ENCODE results near the gene FAAH2. TPM values are rescaled to one million over a fixed set of nuclear protein-coding genes. Genes with fewer than 3 reads are reported as not detected.
"Not testable (repeated sequence)": the region's sequence is repeated elsewhere in the genome, so short reads cannot be mapped to it uniquely, and the experiment has no call there.

FAAH2 gene, protein sequence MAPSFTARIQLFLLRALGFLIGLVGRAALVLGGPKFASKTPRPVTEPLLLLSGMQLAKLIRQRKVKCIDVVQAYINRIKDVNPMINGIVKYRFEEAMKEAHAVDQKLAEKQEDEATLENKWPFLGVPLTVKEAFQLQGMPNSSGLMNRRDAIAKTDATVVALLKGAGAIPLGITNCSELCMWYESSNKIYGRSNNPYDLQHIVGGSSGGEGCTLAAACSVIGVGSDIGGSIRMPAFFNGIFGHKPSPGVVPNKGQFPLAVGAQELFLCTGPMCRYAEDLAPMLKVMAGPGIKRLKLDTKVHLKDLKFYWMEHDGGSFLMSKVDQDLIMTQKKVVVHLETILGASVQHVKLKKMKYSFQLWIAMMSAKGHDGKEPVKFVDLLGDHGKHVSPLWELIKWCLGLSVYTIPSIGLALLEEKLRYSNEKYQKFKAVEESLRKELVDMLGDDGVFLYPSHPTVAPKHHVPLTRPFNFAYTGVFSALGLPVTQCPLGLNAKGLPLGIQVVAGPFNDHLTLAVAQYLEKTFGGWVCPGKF
- 0.81 TPM for total RNA-seq

DNA sequence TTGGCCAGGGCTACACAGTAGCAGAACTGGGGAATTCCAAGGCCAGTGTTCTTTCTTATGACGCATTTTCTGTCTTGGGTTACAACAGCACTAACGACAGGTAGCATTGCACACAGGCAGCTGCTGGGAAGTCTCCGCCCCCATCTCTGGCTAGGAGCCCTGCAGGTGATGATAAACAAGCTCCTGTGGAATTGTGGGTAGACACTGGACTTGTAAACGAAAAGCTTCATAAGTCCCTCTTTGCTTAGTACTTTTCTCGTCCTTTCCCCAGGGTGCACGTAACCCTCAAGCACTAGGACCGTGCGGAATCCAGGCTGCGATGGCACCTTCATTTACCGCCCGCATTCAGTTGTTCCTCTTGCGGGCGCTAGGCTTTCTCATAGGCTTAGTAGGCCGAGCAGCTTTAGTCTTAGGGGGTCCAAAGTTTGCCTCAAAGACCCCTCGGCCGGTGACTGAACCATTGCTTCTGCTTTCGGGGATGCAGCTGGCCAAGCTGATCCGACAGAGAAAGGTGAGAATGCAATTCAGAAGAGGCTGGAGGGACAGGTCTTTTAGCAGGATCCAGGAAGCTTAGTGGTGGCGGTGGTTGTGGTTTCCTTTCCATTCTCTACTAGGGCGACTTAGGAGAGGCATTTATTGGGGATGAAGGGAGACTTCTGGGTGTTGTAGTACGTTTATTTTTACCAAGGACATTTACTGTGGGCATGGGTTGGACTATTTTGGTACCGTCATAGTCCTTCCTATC is at the start of gene FAAH2:
Gene FAAH2 (plus strand): TSS at position 200 of the 745 bp plus-strand sequence. CDS start 120 bp downstream, at position 320.
- peak; percentile 42 to 69 (median 44) for DNase-seq (ENCODE audit: low read depth in 2 of 3, low spot score in 2 of 3)

DNA sequence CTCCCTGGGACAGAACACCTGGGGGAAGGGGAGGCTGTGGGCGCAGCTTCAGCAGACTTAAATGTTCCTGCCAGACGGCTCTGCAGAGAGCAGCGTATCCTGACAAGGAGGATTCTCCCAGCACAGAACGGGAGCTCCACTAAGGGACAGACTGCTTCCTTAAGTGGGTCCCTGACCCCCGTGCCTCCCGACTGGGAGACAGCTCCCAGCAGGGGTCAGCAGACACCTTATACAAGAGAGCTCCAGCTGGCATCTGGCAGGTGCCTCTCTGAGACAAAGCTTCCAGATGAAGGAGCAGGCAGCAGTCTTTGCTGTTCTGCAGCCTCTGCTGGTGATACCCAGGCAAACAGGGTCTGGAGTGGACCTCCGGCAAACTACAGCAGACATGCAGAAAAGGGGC is 44.5 kb upstream of the FAAH2 start:
- DNase-seq (ENCODE audit: low read depth in 2 of 3, low spot score in 2 of 3): no peak

DNA sequence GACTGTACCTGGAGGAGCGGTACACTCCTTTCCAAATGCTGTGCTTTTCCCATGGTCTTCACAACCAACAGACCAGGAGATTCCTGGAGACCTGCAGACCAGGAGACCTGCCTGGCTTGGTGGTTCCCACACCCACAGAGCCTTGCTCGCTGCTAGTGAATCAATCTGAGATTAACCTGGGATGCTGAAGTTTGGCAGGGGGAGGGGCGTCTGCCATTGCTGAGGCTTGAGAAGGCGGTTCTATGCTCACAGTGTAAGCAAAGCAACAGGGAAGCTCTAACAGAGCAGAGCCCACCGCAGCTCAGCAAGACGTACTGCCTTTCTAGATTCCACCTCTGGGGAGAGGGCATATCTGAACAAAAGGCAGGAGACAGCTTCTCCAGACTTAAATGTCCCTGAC is 34.5 kb upstream of the FAAH2 start:
- no peak for DNase-seq (ENCODE audit: low read depth in 2 of 3, low spot score in 2 of 3)

DNA sequence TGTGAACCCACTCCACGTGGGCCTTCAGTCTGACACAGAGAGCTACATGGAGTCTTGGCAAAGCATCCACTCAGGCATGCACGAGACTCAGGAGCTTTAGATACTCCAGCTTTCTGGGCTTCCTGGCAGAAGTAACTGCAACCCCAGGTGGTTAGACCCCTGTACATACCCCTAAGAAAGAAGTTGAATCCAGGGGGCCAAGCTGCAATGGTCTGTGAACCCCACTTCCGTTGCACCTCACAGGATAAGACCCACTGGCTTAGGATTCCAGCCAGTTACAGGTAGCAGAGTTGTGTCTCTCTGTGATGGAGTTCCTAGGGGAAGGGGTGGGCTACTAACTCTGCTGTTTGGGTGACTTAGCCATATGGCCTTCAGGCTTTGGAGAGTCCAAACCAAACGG is 21.4 kb upstream of the FAAH2 start:
- no peak for DNase-seq (ENCODE audit: low read depth in 2 of 3, low spot score in 2 of 3)

DNA sequence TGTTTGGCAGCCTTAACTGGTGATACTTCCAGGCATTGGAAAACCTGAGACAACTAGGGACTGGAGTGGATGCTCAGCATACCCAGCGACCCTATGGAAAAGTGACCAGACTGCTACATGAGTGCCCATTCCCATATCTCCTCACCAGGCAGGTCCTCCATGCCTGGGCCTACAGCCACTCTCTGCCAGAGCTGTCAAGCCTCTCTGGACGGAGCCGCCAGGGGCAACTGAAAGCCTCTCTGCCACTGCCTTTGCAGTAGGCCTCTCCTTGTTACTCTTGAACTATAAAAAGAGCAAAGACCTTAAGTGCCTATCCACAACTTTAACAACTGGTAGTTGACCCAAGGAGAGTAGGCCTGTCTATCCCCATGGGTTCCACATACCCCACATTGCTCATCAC is 20.2 kb upstream of the FAAH2 start:
- no peak for DNase-seq (ENCODE audit: low read depth in 2 of 3, low spot score in 2 of 3)

DNA sequence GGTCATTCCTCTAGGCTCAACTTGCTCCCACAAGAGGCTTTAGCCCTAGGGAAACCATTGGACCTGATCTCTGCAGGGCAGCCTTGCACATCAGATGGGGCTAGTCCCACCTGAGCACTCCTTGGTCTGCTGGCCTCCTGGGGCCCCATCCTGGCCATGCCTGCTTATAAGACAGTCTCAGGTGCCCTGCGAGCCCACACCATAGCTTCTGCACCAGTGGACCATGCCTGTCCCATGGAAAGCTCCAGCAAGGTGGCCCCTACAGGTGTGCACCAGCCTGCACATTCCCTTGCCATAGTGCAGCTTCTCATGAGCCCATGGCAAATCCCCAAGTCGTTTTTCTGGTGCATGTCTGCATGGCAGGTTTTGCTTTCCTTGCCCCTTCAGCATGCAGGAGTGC is 19.6 kb upstream of the FAAH2 start:
- no peak for DNase-seq (ENCODE audit: low read depth in 2 of 3, low spot score in 2 of 3)

DNA sequence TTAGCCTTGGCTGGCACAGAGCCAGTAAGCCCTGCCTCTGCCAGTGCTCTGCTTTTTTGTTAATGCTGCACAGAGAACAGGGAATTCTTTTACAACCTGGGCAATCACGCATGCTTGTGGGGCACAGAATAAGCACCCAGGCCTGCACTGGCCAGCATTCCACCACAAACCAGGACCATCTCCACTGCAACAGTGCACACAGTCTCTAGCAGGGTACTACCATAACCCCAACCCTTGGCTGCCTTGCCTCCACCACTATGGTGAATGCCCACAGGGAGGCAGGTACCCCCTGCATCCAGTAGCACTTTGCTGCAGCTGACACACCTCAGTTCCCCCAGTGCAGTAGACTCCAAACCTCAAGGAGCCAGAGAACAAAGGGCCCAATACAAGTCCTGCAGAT is 19.2 kb upstream of the FAAH2 start:
- DNase-seq (ENCODE audit: low read depth in 2 of 3, low spot score in 2 of 3): no peak

DNA sequence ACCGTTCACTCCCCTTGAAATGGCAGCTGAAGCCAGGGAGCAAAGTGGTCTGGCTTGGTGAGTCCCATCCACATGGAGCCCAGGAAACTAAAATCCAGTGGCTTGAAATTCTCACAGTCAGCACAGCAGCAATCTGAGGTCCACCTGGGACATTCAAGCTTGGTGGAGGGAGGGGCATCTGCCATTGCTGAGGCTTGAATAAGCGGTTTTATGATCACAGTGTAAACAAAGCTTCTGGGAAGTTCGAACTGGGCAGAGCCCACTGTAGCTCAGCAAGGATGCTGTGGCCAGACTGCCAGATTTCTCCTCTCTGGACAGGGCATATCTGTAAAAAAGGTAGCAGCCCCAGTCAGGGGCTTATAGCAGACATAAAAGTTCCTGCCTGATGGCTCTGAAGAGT is 15.5 kb upstream of the FAAH2 start:
- no peak for DNase-seq (ENCODE audit: low read depth in 2 of 3, low spot score in 2 of 3)

DNA sequence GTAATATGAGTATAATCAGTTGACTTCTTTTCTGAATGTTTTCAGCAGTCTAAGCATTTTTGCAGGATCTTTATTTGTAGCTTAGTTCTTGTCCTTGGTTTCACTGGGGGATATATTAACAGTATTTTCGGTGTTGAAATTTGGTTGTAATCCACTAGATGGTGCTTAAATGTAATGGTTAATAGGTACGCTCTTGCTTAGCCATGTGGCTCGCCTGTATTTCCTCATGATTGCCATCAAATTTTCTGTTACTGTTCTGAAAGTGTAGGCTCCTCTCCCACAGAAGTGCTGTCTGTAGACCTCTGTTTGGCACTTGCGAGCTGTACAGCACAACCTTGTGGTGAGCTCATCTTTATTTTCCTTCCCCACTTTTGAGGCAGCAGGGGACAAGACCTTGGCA is 3.9 kb upstream of the FAAH2 start:
- peak in 1 of 3 donors; percentile 15 for DNase-seq (ENCODE audit: low read depth in 2 of 3, low spot score in 2 of 3)

DNA sequence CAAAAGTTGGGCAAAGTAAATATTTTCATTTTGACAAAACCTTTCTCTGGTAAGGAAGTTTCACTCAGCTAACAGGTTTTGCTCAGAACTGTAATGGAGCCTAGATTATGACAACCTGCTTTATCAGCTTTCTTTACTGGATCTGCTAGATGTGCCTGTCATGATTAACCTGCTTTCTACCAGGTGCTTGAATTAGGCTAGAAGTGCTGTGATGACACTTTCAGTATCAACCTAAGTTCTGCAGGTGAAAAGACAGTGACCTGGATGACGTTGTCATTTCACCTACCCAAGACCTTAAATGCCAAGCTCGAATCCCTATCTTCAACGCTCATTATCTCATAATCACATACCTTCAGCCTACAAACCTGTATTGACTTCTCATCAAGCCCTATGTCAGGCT is 1.5 kb upstream of the FAAH2 start:
- no peak for DNase-seq (ENCODE audit: low read depth in 2 of 3, low spot score in 2 of 3)

DNA sequence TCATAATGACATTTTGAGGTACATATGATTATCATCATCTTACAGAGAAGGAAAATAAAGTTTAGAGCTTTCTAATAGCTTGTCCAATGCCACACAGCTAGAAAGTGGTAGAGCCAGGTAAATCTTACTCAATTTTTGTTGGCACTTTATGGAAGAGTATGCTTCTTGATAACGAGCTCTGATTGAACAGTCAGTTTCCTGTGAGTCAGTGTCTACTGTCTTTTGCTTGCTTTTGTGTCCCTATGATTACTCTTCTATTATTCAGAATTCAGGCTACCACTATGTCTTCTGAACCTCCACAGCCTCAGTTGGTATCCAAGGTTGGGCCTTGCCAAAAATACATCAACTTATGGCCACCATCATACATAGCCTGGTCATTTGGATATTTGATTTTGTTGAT is 2.6 kb downstream of the FAAH2 start:
- no peak for DNase-seq (ENCODE audit: low read depth in 2 of 3, low spot score in 2 of 3)

DNA sequence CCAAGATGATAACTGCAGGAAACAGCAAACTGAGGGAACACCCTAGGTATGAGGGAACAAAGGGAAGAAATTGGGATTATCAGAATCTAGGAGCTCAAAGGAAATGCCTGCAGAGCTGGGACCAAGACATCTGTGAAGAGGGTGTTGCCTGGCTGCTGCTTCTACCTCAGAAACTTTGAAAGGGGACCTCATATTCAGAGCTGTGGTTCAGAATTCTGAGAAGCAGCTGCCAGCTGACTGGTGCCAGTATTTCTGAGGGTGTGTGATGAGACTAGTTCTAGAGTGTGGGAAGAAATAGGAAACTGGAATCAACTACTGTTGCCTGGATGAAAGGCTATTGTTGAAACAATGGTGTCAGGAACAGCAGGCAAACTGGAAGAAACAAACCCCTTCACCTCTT is 8.5 kb downstream of the FAAH2 start:
- no peak for DNase-seq (ENCODE audit: low read depth in 2 of 3, low spot score in 2 of 3)

DNA sequence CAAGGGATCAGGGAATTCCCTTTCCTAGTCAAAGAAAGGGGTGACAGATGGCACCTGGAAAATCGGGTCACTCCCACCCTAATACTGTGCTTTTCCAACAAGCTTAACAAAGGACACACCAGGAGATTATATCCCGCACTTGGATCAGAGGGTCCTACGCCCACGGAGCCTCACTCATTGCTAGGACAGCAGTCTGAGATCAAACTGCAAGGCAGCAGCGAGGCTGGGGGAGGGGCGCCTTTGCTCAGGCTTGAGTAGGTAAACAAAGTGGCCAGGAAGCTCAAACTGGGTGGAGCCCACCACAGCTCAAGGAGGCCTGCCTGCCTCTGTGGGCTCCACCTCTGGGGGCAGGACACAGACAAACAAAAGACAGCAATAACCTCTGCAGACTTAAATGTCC is 9.2 kb downstream of the FAAH2 start:
- not testable (repeated sequence) for DNase-seq (ENCODE audit: low read depth in 2 of 3, low spot score in 2 of 3)

DNA sequence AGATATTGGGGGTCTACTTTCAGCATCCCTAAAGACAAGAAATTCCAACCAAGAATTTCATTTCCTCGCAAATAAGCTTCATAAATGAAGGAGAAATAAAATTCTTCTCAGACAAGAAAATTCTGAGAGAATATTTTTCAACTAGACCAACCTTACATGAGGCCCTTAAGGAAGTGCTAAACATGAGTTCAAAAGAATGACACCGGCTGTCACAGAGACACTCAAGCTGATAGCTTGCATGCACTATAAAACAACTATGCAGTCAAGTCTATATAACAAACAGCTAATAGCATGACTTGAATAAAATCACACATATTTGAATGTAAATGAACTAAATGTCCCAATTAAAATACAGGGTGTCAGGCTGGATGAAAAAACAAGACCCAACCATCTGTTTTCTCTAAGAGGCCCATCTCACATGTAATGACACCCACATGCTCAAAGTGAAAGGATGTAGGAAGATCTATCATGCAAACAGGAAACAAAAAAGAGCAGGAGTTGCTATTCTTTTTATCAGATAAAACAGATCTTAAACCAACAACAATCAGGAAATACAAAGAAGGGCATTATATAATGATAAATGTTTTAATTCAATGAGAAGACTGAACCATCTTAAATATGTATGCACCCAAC is 27.2 kb downstream of the FAAH2 start:
- DNase-seq (ENCODE audit: low read depth in 2 of 3, low spot score in 2 of 3): no peak

DNA sequence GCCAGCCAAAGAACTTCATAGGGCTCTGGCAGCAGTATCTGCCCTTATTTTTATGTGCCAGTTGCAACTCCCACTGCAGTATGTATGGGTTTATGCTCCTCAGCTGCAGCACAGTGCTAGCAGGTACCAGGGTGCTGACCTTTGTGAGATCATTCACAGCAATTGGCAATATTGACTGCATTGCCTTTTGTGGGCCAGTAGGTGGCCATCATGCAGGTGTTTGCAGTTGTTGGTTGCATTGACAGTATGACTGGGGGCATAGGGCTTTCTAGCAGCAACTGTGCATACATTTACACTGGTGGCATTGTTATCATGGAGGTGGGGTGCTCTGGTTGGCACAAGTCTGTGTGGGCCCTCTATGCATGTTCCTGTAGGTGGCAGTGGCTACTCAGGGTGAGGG is 42.5 kb downstream of the FAAH2 start:
- no peak for DNase-seq (ENCODE audit: low read depth in 2 of 3, low spot score in 2 of 3)

DNA sequence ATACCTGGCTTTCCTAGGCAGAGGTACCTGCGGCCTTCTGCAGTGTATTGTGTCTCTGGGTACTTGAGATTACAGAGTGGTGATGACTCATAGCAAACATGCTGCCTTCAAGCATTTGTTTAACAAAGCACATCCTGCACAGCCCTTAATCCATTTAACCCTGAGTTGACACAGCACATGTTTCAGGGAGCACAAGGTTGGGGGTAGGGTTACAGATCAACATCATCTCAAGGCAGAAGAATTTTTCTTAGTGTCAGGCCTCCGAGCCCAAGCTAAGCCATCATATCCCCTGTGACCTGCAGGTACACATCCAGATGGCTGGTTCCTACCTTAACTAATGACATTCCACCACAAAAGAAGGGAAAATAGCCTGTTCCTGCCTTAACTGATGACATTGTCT is 49.3 kb downstream of the FAAH2 start:
- not testable (repeated sequence) for DNase-seq (ENCODE audit: low read depth in 2 of 3, low spot score in 2 of 3)

DNA sequence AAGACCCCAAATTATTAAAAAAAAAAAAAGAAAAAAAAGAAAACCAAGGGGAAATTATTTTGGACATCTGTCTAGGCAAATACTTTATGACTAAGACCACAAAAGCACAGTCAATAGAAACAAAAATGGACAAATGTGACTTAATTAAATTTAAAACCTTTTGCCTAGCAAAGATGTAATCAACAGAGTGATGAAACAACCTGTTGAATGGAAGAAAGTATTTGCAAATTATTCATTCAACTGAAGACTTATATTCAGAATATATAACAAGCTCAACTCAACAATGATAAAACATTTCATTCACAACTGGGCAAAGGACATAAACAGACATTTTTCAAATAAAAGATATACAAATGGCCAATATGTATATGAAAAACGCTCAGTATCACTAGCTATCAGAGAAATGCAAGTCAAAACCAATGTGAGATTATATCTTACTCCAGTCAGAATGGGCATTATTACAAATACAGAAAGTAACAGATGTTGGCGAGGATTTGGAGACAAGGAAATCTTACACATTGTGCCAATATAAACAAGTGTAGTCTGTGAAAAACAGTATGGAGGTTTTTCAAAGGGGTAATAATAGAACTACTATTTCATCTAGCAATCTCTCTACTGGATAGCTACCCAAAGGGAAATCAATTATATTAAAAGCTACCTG is 67.1 kb downstream of the FAAH2 start:
- no peak for DNase-seq (ENCODE audit: low read depth in 2 of 3, low spot score in 2 of 3)

DNA sequence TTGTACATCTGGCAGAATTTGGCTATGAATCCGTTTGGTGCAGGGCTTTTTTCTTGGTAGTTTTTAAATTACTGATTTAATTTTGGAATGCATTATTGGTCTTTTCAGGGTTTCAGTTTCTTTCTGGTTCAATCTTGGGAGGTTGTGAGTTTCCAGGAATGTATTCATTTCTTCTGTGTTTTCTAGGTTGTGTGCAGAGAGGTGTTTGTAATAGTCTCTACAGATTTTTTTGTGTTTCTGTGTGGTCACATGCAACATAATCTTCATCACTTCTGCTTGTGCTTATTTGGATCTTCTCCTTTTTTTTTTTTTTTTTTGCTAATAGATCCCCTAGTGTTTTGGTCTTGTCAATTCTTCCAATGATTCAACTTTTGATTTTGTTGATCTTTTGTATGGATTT is 77.6 kb downstream of the FAAH2 start:
- no peak for DNase-seq (ENCODE audit: low read depth in 2 of 3, low spot score in 2 of 3)

DNA sequence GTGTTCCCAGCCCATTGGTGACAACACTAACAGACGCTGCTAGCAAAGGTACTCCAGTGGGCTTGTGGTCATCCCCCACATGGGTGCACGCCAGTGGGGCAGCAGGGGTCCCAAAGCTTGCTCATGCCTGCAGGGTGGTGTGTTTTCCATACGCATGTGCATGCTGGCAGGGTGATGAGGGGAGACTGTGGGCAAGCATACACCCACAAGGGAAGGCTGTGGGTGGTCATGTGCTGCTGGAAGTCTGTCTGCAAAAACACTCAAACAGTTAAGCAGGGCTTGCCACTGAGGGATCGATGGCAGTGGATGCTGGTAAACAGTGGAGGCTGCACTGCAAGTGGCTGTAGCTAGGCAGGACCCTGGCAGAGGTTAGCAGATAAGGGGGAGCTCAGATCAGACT is 79.9 kb downstream of the FAAH2 start:
- no peak for DNase-seq (ENCODE audit: low read depth in 2 of 3, low spot score in 2 of 3)

DNA sequence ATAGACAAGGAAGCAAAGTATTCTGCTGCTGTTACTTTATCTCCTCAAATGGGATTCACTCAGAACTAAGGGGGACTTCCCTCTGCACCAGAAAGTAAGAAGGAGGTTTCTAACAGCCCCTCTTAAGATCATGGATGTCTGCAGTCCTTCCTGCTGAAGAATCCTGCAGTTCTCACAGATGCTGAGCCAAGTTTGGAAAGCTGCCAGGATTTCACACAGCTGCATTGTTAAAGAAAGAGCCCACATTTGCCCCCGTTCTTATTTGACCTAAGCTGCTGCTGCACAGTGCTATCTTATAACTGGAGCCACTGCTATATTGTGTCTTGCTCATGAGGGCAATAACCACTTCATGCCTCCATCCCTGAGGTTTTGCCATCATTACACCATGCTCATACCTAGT is 81.1 kb downstream of the FAAH2 start:
- no peak for DNase-seq (ENCODE audit: low read depth in 2 of 3, low spot score in 2 of 3)

DNA sequence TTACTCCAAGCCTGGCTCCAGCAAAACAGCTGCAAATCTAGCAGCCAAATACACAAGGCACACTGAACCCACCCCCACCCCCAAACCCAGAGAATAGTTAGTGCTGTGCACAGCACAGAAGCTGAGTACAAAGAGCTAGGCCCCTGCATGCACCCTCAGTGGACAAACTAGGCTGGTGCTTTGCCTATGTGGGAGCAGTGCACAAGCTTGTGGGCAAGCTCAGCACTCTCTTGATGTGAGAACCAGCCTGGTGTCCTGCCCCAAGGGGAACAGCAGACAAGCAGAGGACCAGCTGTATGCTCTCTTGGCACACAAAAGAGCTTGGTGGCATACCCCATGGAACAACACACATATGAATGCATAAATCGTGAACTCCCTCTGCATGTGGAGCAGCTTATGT is 81.7 kb downstream of the FAAH2 start:
- no peak for DNase-seq (ENCODE audit: low read depth in 2 of 3, low spot score in 2 of 3)
